Spinal cord (tissue), 10 donors: ENCODE measurements around the gene UNC80. TPM values are rescaled to one million over a fixed set of nuclear protein-coding genes. Genes with fewer than 3 reads are reported as not detected.

ENCODE experiments used
- DNase-seq, 6 donors: peaks; one replicate each; pipeline versions ENCODE4 v3.0.0 to v3.0.0-alpha.2; 2013 to 2015; ENCODE audit warnings: low spot score in 6 of 6, low read depth in 4 of 6
- H3K27ac ChIP-seq: one replicate; pipeline ENCODE4 v1.5.1; 2013; ENCODE audit warnings: low read depth, low read length, control low read depth
- H3K27me3 ChIP-seq: one replicate; pipeline ENCODE4 v1.6.1; 2013; ENCODE audit warnings: low read length; ENCODE audit not compliant: control insufficient read depth, insufficient read depth
- H3K36me3 ChIP-seq: one replicate; pipeline ENCODE4 v1.6.1; 2013; ENCODE audit warnings: low read length; ENCODE audit not compliant: control insufficient read depth, insufficient read depth
- H3K4me1 ChIP-seq: one replicate; pipeline ENCODE4 v1.6.1; 2013; ENCODE audit warnings: low read length; ENCODE audit not compliant: control insufficient read depth, insufficient read depth
- H3K4me3 ChIP-seq: one replicate; pipeline ENCODE4 v1.5.1; 2013; ENCODE audit warnings: low read depth, low read length, control low read depth
- H3K9me3 ChIP-seq: one replicate; pipeline ENCODE4 v1.6.1; 2013; ENCODE audit warnings: low read length; ENCODE audit not compliant: control insufficient read depth, insufficient read depth
- WGBS: methylation state at CpG from one replicate; pipeline ENCODE4 v1.1.5; 2013; ENCODE audit warnings: missing lambda C conversion rate; ENCODE audit not compliant: insufficient coverage; 5-methylcytosine and 5-hydroxymethylcytosine counted together
- polyA plus RNA-seq, 2 donors: library from polyadenylated mRNA; unstranded; fragments of 120-200 nt; gene quantifications; one replicate each; pipeline ENCODE4 v1.2.1, GENCODE V29; 2013; ENCODE audit not compliant: insufficient read length in 2 of 2
- total RNA-seq, 2 donors: library from RNA; depleted of rRNA in 1 of 2; stranded (reverse); fragments of 120-200 nt in 1 of 2; fragments of >200 nt in 1 of 2; gene quantifications; one replicate each; pipeline versions ENCODE4 v1.2.3 to v1.2.4, GENCODE V29; 2013 to 2014
- donor health status: healthy.

The UNC80 gene
- total and polyA plus RNA-seq, 4 donors: 12.3 to 37.8 (median 16.1) TPM

DNA sequence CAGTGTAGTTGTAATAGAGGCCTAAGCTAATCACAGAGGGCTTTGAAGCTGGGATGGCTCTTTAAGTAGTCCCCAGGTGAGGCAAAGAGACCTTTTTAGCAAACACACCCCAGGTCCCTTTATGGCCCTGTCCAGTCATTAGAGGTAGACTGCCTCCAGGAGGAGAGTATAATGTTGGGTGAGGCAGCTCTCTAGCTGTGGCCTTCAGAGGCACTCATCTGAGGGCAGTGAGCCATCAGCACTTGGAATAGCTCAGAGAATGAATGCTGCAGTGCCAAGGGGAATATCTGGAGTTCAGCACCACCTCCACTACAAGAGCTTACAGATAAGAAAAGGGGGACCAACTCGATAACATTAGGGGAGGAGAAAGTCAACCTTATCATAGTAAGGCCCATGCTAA lies 52.8 kb downstream of the UNC80 start:
- no peak for DNase-seq
- H3K9me3 ChIP-seq: no peaks in the 10 kb centered on the region
- WGBS: no CpG with 5 or more reads among the region's 1 CpG
- peaks cover 6% of the 10 kb centered on the region for H3K36me3 ChIP-seq
- no peak overlapping the region for H3K27ac ChIP-seq
- no peak overlapping the region for H3K4me3 ChIP-seq
- H3K4me1 ChIP-seq: no peaks in the 10 kb centered on the region
- H3K27me3 ChIP-seq: no peaks in the 10 kb centered on the region

DNA sequence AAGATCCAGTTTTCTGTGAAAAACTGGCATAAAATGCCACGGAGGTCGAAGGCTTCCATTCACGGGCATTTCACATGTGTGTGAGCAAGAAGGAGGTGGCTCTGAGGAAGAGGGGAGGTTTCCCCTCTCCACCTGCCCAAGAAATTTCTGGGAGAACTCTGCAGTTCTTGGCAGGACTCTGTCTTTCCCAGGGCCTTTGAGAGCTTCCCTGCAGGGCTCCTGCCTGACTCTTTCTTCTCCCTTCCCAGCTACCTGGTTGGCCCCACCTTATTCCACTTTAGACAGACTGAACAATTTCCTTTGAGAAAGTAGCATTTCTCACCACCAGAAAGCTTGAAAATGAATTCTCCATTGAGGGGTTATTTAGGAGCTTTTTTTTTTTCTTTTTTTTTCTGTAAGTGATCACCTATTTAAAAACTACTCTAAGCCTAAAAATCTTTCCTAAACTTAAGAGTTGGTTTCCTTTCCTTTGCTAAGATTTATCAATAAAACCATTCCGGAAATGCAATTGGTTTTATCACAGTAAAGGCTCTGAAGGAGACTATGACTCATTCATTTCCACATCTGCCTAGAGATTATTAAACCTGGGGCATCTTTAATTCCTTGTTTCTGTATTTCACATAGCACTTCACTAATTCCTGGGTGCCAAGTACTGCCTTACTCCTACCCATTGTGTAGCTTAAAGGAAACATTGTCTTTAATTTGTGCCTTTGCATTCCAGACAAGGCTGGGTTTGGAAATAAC lies 59.3 kb downstream of the UNC80 start:
- Histone ChIP-seq H3K27ac (no peak overlapping the region), H3K9me3 (no peaks in the 10 kb centered on the region), H3K36me3 (peaks cover 2% of the 10 kb centered on the region), H3K27me3 (no peaks in the 10 kb centered on the region), H3K4me3 (no peak overlapping the region), H3K4me1 (no peaks in the 10 kb centered on the region)
- no peak for DNase-seq
- WGBS: 78% methylated on average over 3 of the region's 4 CpGs

DNA sequence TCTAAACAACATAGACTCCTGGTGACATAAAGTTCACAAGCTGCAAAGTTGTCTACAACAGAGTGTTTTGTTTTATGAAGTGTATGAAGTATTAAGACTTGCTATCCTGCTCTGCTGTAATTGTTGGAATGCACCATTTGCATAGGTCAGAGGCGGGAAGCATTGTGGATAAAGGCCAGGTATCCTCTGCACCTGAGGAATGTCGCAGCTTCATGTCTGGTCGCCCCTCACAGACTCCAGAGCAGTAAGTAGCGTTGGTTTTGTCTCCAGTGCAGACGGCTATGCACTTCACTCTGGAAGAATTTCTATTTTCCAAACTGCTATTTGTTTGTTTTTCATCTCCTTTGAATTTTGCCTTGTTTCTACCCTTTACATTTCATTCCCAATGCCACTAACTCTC lies 63.1 kb downstream of the UNC80 start:
- no peak for DNase-seq
- Histone ChIP-seq H3K36me3 (peaks cover 12% of the 10 kb centered on the region), H3K4me1 (no peaks in the 10 kb centered on the region), H3K27me3 (no peaks in the 10 kb centered on the region), H3K27ac (no peak overlapping the region), H3K9me3 (no peaks in the 10 kb centered on the region), H3K4me3 (no peak overlapping the region)
- WGBS: 90% methylated on average over 5 of the region's 5 CpGs

DNA sequence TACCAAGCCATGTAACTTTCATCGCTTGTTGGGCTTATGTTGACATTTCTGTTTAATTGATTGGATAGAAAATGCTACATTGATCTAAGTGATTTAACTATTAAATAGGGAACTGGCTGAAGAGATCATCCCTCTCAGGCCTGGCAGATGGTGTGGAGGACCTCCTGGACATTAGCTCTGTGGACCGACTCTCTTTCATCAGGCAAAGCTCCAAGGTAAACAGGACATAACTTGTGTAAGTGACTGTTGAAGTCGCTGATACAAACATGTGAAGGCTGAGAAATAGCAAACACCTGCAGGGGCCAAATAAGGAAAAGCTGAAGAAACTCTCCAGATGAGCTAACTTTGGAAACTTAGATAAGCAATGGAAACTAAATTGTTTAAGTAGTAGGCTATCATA lies 68.8 kb downstream of the UNC80 start:
- Histone ChIP-seq H3K36me3 (peaks cover 24% of the 10 kb centered on the region), H3K27me3 (no peaks in the 10 kb centered on the region), H3K4me3 (no peak overlapping the region), H3K4me1 (no peaks in the 10 kb centered on the region), H3K27ac (no peak overlapping the region), H3K9me3 (no peaks in the 10 kb centered on the region)
- DNase-seq: no peak
- 68% methylated on average over 3 of the region's 3 CpGs for WGBS

DNA sequence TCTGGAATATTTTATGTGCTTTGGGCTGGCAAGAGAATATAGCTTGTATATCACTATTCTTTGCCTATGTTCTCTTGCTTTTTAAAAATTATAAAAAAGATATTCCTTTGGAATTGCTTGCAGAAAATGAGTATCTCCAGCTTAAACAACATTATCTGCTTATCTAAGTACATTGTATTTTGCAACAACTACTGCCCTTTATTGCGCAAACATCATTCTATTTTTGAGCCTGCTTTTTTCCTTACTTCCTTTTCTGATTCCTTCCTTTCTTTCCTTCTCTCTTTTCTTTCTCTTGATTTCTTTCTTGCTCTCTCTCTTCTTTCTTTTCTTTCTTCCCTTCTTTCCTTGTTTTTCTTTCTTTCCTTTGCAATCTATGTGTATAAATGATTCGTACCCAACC lies 74.0 kb downstream of the UNC80 start:
- Histone ChIP-seq H3K9me3 (no peaks in the 10 kb centered on the region), H3K4me3 (no peak overlapping the region), H3K4me1 (no peaks in the 10 kb centered on the region), H3K36me3 (peaks cover 14% of the 10 kb centered on the region), H3K27me3 (no peaks in the 10 kb centered on the region), H3K27ac (no peak overlapping the region)
- DNase-seq: no peak
- 71% methylated on average over 1 of the region's 2 CpGs for WGBS

DNA sequence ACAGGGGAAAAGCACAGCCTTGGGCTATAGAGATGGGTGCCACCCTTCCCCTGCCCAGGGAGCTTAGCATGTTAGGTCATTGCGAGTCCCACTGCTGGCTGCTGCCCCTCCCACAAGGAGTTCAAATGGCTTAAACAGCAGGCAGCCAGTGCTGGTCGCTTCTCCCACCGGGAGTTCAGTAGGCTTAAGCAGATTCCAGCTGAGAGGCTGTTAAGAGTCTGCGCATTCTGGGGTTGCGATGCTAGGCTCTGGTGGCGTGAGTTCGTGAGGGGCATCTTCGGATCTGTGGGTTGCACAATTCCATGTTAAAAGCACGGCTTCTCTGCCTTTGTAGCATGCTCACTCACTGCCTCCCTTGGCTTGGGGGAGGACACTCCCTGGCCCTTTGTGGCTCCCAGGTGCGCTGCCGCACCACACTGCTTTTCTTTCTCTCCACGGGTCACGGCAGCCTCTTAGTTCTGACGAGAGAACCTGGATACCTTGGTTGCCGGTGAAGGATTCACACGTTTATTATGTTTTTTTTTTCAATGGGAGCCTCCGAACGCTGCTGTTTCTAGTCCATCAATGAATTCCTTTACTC lies 93.2 kb downstream of the UNC80 start:
- Histone ChIP-seq H3K27ac (no peak overlapping the region), H3K27me3 (no peaks in the 10 kb centered on the region), H3K4me1 (no peaks in the 10 kb centered on the region), H3K4me3 (no peak overlapping the region), H3K9me3 (no peaks in the 10 kb centered on the region), H3K36me3 (peaks cover 3% of the 10 kb centered on the region)
- DNase-seq: no peak
- 65% methylated on average over 18 of the region's 18 CpGs for WGBS

DNA sequence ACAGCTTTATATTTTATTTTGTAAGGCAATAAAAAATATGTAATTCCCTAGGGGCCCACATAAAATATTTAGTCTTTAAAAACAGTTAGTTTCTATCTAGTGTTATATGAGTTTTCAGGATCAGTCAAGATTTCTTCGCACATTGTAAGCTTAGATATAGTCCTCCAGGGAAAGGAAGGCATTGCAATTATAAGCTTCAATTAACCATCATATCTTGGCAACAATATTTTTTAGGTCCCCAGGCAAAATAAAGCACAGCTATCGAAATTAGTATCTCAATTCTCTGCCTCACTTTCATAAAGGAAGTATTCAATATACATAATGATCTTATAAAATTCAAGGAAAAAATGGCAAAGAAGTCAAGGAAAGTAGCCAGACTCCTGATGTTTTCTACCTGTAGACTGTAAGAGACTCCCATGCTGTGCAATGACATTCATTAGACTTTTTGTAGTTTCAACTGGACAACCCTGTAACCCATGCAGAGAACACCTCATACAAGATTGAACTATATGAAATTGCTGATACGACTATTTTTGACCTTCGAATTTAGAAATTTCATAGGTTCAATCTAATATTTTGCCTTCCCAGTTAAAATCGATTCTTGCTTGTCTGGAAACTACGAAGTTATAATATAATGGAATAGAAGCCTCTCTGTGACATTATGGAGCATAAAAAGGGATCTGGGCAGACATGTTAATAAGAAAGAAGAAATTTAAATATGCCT lies 96.8 kb downstream of the UNC80 start:
- H3K4me1 ChIP-seq: no peaks in the 10 kb centered on the region
- no peaks in the 10 kb centered on the region for H3K27me3 ChIP-seq
- no peaks in the 10 kb centered on the region for H3K9me3 ChIP-seq
- no peak overlapping the region for H3K4me3 ChIP-seq
- H3K36me3 ChIP-seq: peaks cover 3% of the 10 kb centered on the region
- peak in 2 of 6 donors; percentile 1 to 78 for DNase-seq
- no CpG with 5 or more reads among the region's 6 CpGs for WGBS
- H3K27ac ChIP-seq: no peak overlapping the region

DNA sequence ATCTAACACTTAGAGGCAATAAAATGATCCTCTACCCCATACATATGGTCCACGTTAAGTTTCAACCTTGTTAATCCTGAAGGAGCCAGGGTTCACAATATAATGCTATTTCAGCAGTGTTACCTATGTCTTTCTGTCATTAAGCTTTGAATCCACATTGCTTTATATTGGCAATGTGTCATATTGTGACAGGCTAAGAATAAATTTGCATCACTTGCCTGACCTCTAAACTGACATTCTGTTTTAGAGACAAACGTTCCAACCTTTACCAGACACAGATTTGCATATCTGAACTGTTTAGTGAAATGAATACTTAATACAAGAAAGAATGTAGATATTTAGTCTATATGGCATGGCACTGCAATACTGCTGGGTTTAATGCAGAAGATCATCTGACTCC lies 98.4 kb downstream of the UNC80 start:
- WGBS: no CpG with 5 or more reads among the region's 2 CpGs
- DNase-seq: no peak
- Histone ChIP-seq H3K27me3 (no peaks in the 10 kb centered on the region), H3K4me1 (no peaks in the 10 kb centered on the region), H3K4me3 (no peak overlapping the region), H3K9me3 (no peaks in the 10 kb centered on the region), H3K36me3 (no peaks in the 10 kb centered on the region), H3K27ac (no peak overlapping the region)

DNA sequence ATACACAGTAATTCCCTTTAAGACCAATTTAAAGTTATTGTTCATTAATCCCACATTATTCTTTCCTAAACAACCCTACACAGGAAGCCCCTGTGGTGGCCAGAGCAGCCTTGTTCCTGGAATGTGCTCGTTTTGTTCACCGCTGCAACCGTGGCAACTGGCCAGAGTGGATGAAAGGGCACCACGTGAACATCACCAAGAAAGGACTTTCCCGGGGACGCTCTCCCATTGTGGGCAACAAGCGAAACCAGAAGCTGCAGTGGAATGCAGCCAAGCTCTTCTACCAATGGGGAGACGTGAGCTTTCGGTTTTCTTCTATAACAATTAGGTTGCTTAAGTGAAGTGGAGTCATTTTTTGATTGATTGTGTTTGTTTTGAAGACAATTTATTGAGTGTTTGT lies 101.0 kb downstream of the UNC80 start:
- no peak overlapping the region for H3K4me3 ChIP-seq
- no peaks in the 10 kb centered on the region for H3K27me3 ChIP-seq
- no peaks in the 10 kb centered on the region for H3K36me3 ChIP-seq
- peak; percentile 52 to 93 (median 81) for DNase-seq
- no peak overlapping the region for H3K27ac ChIP-seq
- H3K9me3 ChIP-seq: no peaks in the 10 kb centered on the region
- no peaks in the 10 kb centered on the region for H3K4me1 ChIP-seq
- WGBS: 18% methylated on average over 9 of the region's 9 CpGs

DNA sequence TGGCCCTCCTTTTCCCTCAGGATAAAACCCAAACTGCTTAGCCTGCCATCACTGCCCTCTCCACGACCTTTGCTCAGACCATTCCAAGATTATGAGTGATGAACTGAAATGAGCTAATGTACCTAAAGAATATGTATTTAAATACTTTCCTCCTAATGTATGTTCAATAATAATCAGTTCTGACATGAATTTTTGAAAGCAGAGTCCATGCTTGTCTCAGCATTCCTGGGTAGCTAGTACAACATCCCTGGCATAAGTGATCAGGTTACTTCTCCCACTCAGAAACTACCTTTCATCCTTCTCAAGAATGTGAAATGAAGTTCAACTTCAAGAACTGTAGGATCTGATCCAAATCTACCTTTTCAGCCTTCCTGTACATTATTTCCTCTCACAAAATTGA lies 103.6 kb downstream of the UNC80 start:
- WGBS: no CpG with 5 or more reads among the region's 1 CpG
- no peaks in the 10 kb centered on the region for H3K27me3 ChIP-seq
- DNase-seq: no peak

More for the DNA sequence above, 103.6 kb downstream of the UNC80 start:
- Histone ChIP-seq H3K27ac (no peak overlapping the region), H3K36me3 (no peaks in the 10 kb centered on the region), H3K9me3 (no peaks in the 10 kb centered on the region), H3K4me1 (no peaks in the 10 kb centered on the region), H3K4me3 (no peak overlapping the region)
